Measurements from ENCODE around the gene MAN1A1. TPM values are rescaled to one million over a fixed set of nuclear protein-coding genes. Genes with fewer than 3 reads are reported as not detected.

MAN1A1 gene
- total and polyA plus RNA-seq, 2 experiments from 2014 or later = 2.0 to 8.7 TPM

DNA sequence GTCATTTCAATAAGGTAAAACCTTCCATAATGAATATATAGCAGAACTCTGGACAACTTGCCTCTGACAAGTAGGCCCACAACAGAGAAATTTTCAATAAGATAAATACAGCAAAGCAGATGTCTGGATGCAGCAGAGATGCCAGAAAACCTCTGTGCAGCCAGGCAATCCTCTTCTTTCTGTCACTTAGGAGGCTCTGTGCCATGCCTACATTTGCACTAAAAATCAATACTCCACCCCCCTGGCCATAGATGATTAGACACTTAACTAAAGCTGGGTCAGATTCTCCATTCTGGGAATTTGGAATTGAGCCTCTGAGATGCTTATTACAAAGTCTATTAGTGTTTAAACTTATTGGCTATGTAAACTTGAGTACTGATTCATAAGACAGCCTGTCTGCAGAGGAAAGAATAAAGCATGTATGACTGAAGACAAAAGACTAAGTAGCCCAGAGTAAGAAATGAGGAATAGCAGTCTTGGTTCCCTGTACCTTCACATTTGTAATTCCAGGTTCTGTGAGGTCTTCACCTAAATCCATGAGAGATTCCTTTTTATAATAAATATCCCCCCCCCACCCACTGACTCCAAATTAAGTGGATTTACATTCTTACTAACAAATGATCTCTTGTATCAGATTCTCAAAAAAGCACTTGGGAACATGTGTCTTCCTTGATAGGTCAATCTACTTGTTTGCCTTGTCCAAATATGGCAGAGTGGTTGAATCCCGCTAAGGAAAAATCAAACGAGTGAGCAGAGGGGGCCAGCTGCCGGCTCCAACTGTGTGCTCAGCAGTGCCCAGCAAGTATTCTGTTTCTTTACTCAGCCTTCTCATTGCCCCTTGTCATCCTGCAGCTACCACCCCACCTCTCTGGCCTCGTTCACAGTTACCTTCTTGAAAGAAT, 20.4 kb downstream of the MAN1A1 start (continued):
- no peak for TF ChIP-seq ZNF462 (CRISPR knock-in tag; IDR thresholded peaks at IDR 0.05)
- TF ChIP-seq ETS1 (IDR thresholded peaks at IDR 0.05) = no peak

GRCh38 chr6:119328254-119328653, 21.3 kb downstream of the MAN1A1 start:
- no peaks in the 10 kb centered on the region for H3K36me3 Mint-ChIP-seq (ENCODE audit: low read depth)
- no peaks in the 10 kb centered on the region for H4K20me1 ChIP-seq (replicated peaks; ENCODE audit: insufficient read depth)
- H3K27me3 Mint-ChIP-seq (ENCODE audit: insufficient read depth, low read depth, poor library complexity) = no peaks in the 10 kb centered on the region
- H3K36me3 ChIP-seq (ENCODE audit: insufficient read depth) = no peaks in the 10 kb centered on the region
- no peak overlapping the region for H3K4me2 ChIP-seq
- no peaks in the 10 kb centered on the region for H3K9me2 ChIP-seq (ENCODE audit: insufficient read depth)
- H3K79me2 ChIP-seq (replicated peaks; ENCODE audit: insufficient read depth) = no peaks in the 10 kb centered on the region
- no peaks in the 10 kb centered on the region for H3K9me3 Mint-ChIP-seq
- H3K27ac ChIP-seq (ENCODE audit: low read depth) = no peak overlapping the region
- peaks cover 7% of the 10 kb centered on the region for H3K4me1 Mint-ChIP-seq
- H3K27me3 ChIP-seq (ENCODE audit: insufficient read depth) = no peaks in the 10 kb centered on the region
- no peak overlapping the region for H3K27ac Mint-ChIP-seq
- H3K4me3 ChIP-seq = no peak overlapping the region
- H3F3A ChIP-seq (replicated peaks; ENCODE audit: low read depth) = no peaks in the 10 kb centered on the region
- no peak overlapping the region for H3K4me3 Mint-ChIP-seq
- no peak for TF ChIP-seq ZNF462 (CRISPR knock-in tag; IDR thresholded peaks at IDR 0.05)
- TF ChIP-seq NANOG (IDR thresholded peaks at IDR 0.05; ENCODE audit: borderline replicate concordance) = no peak
- no peak overlapping the region for H2AFZ ChIP-seq
- peaks cover 5% of the 10 kb centered on the region; the same call in 1 of the 2 replicates for H3K4me1 ChIP-seq (ENCODE audit: insufficient read depth)
- ATAC-seq (no peak), DNase-seq (ENCODE audit: low spot score) (no peak)
